ENCODE results near the gene FOXRED1.

FOXRED1 gene
- total RNA-seq, result 18.8 to 35.8 (median 27.6) reads per million in 9 experiments

DNA sequence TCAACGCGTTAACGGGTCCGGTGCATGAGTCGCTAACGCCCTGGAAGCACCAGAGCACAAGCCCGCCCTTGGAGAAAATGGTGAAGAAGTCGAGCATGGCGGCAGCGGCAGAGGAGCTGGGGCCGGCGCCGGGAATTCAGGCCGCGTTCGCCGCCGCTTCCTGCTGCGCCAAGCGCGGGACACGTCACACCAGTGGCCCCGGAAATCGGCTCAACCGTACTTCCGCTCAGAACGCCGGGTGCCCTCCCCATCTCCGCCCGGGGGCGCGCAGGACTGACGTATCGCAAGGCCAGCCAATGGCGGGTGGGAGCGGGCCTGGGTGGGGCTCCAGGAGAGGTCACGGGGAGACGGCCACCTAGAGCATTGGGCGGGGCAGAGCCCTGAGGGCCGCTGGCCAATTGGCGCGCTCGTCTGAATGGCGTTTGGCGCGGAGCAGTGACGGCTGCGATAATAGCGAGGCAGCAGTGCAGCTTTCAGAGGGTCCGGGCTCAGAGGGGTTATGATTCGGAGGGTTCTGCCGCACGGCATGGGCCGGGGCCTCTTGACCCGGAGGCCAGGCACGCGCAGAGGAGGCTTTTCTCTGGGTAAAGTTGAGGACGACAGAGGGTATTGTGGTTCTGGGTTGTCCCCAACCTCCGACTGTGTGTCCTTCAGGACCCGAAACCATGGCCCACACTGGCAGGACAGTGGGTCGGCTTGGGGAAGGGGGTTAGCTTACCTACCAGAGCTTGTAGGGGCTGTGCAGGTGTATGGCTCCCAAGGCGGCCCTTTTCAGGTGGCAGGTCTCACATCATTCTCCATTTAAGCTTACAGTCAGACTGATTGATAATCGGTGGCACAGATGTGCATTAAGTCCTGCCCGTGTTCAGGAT lies at the start of gene FOXRED1, which contains the start of gene SRPRA:
FOXRED1 (plus strand) TSS at position 447 of the 872 bp plus-strand sequence; CDS start at position 500, 53 bp downstream.
SRPRA (minus strand) TSS at position 188 of the 872 bp plus-strand sequence; CDS start at position 97, 91 bp downstream.
- Mint-ChIP-seq H3K27me3 (no peaks in the 10 kb centered on the region), H3K9me3 (no peaks in the 10 kb centered on the region), H3K4me3 (peak within 1 kb of the TSS; percentile 94 to 98), H3K27ac (peak within 1 kb of the TSS; percentile 98 to 99), H3K4me1 (ENCODE audit: low read depth in 2 of 2) (peaks cover 25 to 28% of the 10 kb centered on the region in 2 donors), H3K36me3 (ENCODE audit: insufficient read depth) (peaks cover 48% of the 10 kb centered on the region)
- peak; percentile 100 for DNase-seq
- peak; percentile 97 for ATAC-seq (replicated peaks)

DNA sequence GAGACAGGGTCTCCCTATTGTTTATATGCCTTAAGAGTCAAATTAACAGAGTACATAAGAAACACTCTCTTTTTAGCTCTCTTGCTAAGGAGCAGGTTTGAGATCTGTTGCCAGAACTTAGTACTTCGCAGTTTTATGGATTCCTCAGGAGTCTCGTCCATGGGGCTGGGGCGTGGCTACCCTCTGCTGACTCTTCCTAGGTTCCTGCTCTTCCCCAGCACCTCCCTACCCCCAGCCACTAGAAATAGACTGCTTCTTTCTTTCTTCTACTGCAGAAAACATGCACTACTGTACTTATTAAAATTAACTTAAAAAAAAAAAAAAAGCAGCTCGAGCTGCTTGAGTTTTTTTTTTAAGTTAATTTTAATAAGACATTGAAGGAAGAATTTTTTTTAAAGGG lies 49.4 kb upstream of the FOXRED1 start:
- Mint-ChIP-seq H3K36me3 (ENCODE audit: insufficient read depth) (no peaks in the 10 kb centered on the region), H3K4me1 (ENCODE audit: low read depth in 2 of 2) (peaks cover 9 to 31% of the 10 kb centered on the region in 2 donors), H3K9me3 (no peaks in the 10 kb centered on the region), H3K27ac (peak overlapping the region in 1 of 2 donors; percentile 6), H3K27me3 (no peaks in the 10 kb centered on the region), H3K4me3 (no peak overlapping the region)
- DNase-seq, result no peak
- no peak for ATAC-seq (replicated peaks)

DNA sequence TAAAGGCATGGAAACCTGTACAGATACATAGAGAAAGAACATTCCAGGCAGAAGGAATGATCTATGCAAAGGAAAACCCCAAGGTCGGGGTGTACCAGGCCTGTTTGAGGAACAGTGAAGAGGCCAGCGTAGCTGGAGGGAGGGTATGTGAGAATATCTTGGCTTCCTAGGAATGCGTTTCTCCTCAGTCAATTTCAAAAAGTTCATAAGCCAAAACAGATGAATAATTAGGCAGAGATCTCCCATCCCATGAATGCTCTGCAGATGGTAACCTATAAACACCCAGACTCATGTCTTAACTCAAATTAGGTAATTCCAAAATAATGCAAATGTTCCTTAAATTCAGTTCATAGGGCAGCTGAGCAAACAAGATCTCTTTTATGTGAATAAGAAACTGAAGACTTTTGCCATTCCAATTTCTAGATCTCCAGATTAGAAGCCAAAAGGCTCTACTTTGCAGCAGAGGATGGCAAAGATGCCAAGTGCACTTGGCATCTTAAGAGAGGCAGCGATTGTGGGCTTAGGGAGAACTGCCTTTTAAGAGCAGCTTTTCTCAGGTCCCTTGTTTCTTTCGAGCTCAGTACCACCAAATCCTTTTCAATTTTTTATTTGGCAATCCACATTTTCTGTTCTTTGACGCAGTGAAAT lies 44.2 kb upstream of the FOXRED1 start:
- Mint-ChIP-seq H3K36me3 (ENCODE audit: insufficient read depth) (peaks cover 4% of the 10 kb centered on the region), H3K27me3 (no peaks in the 10 kb centered on the region), H3K4me1 (ENCODE audit: low read depth in 2 of 2) (peaks cover 7 to 16% of the 10 kb centered on the region in 2 donors), H3K4me3 (no peak overlapping the region), H3K27ac (no peak overlapping the region), H3K9me3 (no peaks in the 10 kb centered on the region)
- DNase-seq, result no peak
- no peak for ATAC-seq (replicated peaks)

DNA sequence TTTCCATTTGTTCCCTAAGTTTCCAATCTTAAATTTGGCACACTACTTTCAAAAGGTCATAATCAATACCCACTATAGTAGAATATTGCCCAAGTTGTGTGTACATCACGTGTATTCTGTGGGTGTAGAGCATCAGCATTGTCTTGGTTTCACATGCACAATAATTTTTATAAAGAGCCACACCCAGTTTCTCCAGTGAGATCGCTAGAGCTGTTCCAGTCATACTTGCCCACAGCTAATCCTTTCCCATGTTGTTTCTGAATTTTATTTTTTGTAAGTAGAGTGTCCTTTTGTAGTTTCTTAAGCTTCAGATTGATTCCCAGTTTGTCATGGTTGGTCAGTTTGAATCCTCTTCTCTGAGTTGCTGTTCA lies 43.7 kb upstream of the FOXRED1 start:
- Mint-ChIP-seq H3K4me1 (ENCODE audit: low read depth in 2 of 2) (peaks cover 4 to 16% of the 10 kb centered on the region in 2 donors), H3K9me3 (no peaks in the 10 kb centered on the region), H3K4me3 (no peak overlapping the region), H3K27me3 (no peaks in the 10 kb centered on the region), H3K36me3 (ENCODE audit: insufficient read depth) (peaks cover 4% of the 10 kb centered on the region), H3K27ac (peak overlapping the region in 1 of 2 donors; percentile 76)
- no peak for ATAC-seq (replicated peaks)
- DNase-seq, result no peak

DNA sequence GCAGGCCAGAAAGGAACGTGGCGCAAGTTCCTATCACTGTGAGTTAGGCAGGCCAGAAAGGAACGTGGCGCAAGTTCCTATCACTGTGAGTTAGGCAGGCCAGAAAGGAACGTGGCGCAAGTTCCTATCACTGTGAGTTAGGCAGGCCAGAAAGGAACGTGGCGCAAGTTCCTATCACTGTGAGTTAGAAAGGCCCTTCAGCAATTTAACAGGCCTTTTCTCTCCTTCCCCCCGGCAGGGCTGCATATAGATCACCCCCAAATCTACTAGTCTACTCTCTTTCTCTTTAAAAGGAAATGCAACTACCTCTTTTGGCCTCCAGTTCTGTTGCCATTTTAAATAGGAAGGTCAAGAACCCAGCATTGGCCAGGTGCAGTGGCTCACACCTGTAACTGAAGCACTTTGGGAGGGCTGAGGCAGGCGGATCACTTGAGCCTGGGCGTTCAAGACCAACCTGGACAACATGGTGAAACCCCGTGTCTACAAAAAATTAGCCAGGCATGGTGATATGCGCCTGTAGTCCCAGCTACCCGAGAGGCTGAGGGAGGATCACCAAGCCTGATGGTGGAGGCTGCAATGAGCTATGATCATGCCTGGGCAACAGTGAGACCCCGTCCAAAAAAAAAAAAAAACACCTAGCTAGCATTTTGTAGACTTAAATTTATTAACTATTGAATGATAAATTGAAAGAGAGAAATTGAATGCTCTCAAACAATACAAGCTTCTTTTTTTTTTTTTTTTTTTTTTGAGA lies 42.4 kb upstream of the FOXRED1 start:
- Mint-ChIP-seq H3K36me3 (ENCODE audit: insufficient read depth) (peaks cover 10% of the 10 kb centered on the region), H3K27me3 (no peaks in the 10 kb centered on the region), H3K4me3 (no peak overlapping the region), H3K4me1 (ENCODE audit: low read depth in 2 of 2) (peaks cover 3 to 12% of the 10 kb centered on the region in 2 donors), H3K27ac (no peak overlapping the region), H3K9me3 (no peaks in the 10 kb centered on the region)
- ATAC-seq (replicated peaks), result no peak
- no peak for DNase-seq

DNA sequence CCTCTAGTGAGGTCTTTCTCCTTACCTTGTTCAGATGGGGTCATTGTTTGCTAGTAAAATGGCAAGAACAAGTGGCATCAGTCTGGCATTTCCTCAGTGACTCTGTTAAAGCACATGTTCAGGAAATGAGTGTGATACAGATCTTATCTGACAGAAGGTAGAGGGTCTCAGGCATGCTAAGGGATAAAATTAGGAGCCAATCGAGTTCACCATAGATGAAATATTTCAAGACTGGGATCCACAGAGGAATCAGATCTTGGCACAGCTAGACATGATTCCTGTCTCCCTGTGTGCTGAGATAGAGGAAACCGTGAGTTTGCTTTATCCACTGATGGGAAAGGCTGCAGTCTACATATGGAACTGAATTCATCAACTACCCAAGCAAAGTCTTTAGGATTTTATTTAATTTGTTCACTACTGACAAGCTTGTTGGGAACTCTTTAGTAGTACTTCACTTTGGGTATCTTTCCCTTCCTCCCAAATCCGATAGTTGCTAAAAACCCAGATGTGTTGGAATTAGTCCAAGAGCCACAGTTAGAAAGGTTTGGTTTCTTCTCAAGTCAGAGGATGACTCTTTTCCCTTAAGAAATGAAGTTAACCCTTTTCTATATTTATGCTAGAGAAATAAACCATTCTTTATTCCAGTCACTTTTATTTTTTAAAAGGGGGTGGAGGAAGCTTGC lies 39.0 kb upstream of the FOXRED1 start:
- no peak overlapping the region for H3K27ac Mint-ChIP-seq
- H3K27me3 Mint-ChIP-seq, result no peaks in the 10 kb centered on the region
- ATAC-seq (replicated peaks), result no peak

DNA sequence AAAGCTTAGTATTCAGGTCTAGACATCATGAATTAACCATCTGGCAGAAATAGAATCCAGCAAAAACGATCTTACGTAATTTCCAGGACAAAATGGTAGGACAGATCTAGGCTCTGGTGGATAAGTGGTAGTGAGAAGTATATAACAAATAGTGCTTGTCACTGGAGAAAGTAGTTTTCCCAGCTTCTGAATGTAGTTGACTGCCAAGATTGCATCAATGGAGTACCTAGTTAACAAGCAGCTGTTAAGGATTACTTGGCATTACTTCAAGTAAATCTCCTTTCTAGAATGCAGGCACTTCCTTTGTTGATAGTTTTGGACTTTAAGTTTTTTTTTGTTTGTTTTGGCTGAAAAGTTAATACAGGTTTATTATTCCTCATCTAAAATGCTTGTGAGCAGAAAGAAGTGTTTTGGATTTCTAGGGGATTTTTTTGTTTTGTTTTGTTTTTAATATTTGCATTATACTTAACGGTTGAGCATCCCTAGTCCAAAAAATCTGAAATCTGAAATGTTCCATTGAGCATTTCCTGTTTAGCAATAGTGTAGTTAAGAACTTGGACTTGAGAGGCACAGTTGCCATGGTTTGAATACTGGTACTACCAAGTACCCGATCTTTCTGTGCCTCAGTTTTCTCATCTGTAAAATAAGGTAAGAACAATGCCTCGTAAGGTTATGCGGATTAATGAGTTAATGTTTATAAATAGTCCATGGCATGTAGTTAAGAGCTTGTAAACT lies 37.1 kb upstream of the FOXRED1 start:
- no peak for DNase-seq
- Mint-ChIP-seq H3K4me1 (ENCODE audit: low read depth in 2 of 2) (no peaks in the 10 kb centered on the region), H3K27ac (peak overlapping the region in 1 of 2 donors; percentile 2), H3K4me3 (no peak overlapping the region), H3K9me3 (no peaks in the 10 kb centered on the region), H3K36me3 (ENCODE audit: insufficient read depth) (peaks cover 16% of the 10 kb centered on the region), H3K27me3 (no peaks in the 10 kb centered on the region)
- no peak for ATAC-seq (replicated peaks)

More for the DNA sequence above, 39.0 kb upstream of the FOXRED1 start:
- DNase-seq, result no peak
- peaks cover 16% of the 10 kb centered on the region for H3K36me3 Mint-ChIP-seq (ENCODE audit: insufficient read depth)
- H3K4me3 Mint-ChIP-seq, result no peak overlapping the region
- peaks cover 0 to 3% of the 10 kb centered on the region in 2 donors for H3K4me1 Mint-ChIP-seq (ENCODE audit: low read depth in 2 of 2)
- no peaks in the 10 kb centered on the region for H3K9me3 Mint-ChIP-seq

DNA sequence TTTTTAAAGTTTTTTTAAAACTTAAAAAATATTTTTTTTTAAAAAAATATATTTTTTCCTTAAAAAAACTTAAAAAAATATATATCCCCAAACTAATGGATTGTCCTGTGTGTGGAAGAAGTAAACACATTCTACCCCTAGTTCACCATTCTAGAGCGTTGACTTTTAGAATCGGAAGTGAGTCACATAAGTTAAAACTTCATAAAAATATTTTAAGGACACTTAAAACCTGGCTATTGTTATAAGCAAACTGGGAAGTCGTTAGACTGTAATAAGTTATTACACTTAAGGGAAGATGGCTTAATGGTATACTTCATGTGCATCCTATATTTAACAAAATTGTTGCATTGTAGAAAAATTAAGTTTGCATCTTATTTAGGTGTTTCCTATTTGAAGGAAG lies 36.3 kb upstream of the FOXRED1 start:
- ATAC-seq (replicated peaks), result no peak
- Mint-ChIP-seq H3K27me3 (no peaks in the 10 kb centered on the region), H3K36me3 (ENCODE audit: insufficient read depth) (peaks cover 19% of the 10 kb centered on the region), H3K9me3 (no peaks in the 10 kb centered on the region), H3K4me3 (no peak overlapping the region), H3K4me1 (ENCODE audit: low read depth in 2 of 2) (no peaks in the 10 kb centered on the region), H3K27ac (no peak overlapping the region)
- DNase-seq, result no peak

DNA sequence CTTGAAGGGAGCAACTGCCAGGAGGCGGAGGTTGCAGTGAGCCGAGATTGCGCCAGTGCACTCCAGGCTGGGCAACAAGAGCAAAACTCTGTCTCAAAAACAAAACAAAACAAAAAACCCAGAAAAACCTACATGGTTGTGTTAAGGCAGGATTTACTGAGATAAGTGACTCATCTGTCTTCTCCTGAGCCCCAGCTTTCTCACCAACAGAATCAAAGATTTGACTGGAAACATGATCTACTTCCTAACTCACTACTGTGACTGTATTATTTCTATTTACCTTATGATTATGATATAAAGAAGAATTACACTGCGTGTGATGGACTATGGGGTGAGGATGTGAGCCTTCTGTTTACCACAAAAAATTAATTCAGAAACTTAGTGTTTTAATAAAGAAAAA lies 35.6 kb upstream of the FOXRED1 start:
- ATAC-seq (replicated peaks) (no peak), DNase-seq (no peak)
- Mint-ChIP-seq H3K36me3 (ENCODE audit: insufficient read depth) (peaks cover 24% of the 10 kb centered on the region), H3K9me3 (no peaks in the 10 kb centered on the region), H3K4me1 (ENCODE audit: low read depth in 2 of 2) (no peaks in the 10 kb centered on the region), H3K27ac (no peak overlapping the region), H3K4me3 (no peak overlapping the region), H3K27me3 (no peaks in the 10 kb centered on the region)

DNA sequence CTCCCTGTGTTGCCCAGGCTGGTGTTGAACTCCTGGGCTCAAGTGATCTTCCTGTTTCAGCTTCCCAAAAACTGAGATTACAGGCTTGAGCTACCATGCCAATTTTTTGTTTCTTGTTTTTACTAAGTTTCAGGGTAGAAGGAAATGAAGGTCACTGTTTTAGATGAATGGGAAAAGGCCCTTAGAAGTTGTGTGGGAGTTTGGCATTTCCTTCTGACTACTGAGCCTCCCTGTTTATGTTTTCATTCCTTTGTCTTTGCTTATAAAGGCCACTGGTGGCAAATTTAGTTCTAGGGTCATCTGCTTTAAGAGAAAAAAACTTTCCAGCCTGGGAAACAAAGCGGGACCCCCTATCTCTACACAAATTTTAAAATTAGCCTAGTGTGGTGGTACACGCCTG lies 22.3 kb upstream of the FOXRED1 start:
- DNase-seq (no peak), ATAC-seq (replicated peaks) (no peak)
- Mint-ChIP-seq H3K27ac (no peak overlapping the region), H3K9me3 (no peaks in the 10 kb centered on the region), H3K4me3 (no peak overlapping the region), H3K27me3 (no peaks in the 10 kb centered on the region), H3K4me1 (ENCODE audit: low read depth in 2 of 2) (no peaks in the 10 kb centered on the region), H3K36me3 (ENCODE audit: insufficient read depth) (peaks cover 31% of the 10 kb centered on the region)

DNA sequence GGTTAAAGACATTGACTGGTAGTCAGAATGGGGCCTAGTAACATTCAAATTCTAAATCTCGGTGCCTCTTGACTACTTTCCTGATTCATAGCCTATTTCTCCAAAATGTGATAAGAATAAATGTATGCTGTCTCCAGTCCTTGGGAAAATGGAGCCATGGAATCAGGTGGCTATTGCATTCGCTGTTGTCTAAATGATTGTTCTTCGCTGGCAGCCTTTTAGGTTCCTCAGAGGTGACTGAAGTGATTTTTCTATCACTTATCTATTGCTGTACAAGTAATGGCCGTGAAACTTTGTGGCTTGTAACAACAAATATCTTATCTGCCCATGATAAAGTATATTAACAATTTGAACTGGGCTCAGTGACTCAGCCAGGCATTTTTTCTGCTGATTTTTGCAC lies 15.7 kb upstream of the FOXRED1 start:
- H3K4me1 Mint-ChIP-seq (ENCODE audit: low read depth in 2 of 2), result no peaks in the 10 kb centered on the region
- H3K4me3 Mint-ChIP-seq, result no peak overlapping the region
- peaks cover 8% of the 10 kb centered on the region for H3K36me3 Mint-ChIP-seq (ENCODE audit: insufficient read depth)
- H3K9me3 Mint-ChIP-seq, result no peaks in the 10 kb centered on the region
- no peaks in the 10 kb centered on the region for H3K27me3 Mint-ChIP-seq
- ATAC-seq (replicated peaks), result no peak
- no peak overlapping the region for H3K27ac Mint-ChIP-seq
- DNase-seq, result no peak

DNA sequence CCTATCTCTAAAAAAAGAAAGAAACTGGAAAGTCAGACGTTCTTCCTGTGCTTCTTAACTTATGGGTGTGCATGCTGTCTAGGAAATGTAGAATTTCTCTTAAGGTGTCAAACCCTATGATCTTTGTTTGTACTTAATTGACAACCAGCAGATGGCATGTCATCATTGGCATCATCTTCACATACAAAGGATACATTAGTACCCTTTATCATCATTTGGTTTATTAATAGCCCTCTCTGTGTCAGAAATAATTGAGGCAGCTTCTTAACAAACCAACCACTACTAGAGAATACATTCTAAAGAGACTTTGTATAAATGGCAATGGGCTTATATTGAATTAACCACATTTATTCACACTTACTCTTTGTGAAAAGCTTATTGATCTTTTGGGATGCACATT lies 14.1 kb upstream of the FOXRED1 start:
- Mint-ChIP-seq H3K4me1 (ENCODE audit: low read depth in 2 of 2) (no peaks in the 10 kb centered on the region), H3K9me3 (no peaks in the 10 kb centered on the region), H3K27ac (peak overlapping the region in 1 of 2 donors; percentile 31), H3K4me3 (no peak overlapping the region), H3K27me3 (no peaks in the 10 kb centered on the region), H3K36me3 (ENCODE audit: insufficient read depth) (peaks cover 8% of the 10 kb centered on the region)
- no peak for DNase-seq
- ATAC-seq (replicated peaks), result no peak
